Measurements from ENCODE around the gene SELENOI.
"Not testable (repeated sequence)": the region's sequence is repeated elsewhere in the genome, so short reads cannot be mapped to it uniquely, and the experiment has no call there.

Gene SELENOI

DNA sequence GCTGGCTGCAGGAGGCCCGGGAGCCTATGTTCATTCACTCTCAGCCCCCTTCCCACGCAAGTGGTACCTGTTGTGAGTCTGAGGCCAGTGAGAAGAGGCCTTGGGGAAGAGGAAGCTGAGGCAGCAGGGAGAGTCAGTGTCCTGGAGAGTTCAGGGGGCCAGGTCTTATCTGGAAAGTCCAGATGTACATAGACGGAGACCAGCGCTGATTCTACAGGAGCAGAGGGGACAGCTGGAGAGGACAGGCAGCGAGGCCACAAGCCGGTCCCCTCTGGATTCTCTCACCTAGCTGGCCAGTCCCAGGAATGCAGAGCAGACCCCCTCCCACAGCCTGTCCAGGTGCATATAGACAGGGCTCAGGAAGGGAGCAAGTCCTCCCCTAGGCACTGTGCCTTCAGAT lies 29.1 kb upstream of the SELENOI start:
- H3K27me3 Mint-ChIP-seq (ENCODE audit: low read depth): peaks cover 9% of the 10 kb centered on the region
- H3K9me3 Mint-ChIP-seq: no peaks in the 10 kb centered on the region
- H3K4me3 Mint-ChIP-seq: no peak overlapping the region
- H3K27ac Mint-ChIP-seq: no peak overlapping the region
- no peaks in the 10 kb centered on the region for H3K36me3 Mint-ChIP-seq (ENCODE audit: low read depth)
- H3K4me1 Mint-ChIP-seq (ENCODE audit: low read depth): peaks cover 3% of the 10 kb centered on the region

DNA sequence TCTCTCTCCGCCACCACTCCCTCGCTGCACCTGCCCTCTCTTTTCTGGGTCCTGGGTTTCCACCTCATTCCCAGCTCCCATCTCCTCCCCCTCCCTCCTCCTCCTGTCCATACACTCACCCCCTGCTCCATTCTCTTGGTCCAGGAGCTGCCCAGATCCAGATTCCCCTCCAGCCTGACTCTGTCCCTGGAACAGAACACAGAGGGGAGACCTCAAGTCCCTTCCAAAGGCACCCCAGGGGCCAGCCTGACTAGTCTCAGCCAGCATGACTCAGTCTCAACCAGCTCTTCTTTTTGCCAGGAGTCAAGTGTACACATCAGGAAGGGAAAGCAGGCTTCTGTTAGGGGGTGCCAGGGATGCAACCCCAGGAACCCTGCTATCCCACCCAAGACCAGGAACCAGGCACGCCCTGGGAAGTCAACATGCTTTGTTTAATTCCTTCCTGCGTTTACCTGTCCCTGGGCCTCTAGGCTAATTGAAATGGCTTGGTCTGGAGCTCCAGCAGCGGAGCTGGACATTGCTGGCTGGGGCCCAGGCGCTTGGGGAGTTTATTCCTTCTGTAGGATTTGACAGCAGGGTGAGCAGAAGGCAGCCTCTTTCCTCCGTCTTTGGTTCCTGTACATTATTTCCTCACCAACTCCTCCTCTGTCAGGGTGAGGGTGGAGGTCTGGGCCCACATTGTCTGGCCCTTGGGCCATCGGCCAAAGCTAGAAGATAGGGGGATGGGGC lies 28.4 kb upstream of the SELENOI start:
- peaks cover 9% of the 10 kb centered on the region for H3K27me3 Mint-ChIP-seq (ENCODE audit: low read depth)

DNA sequence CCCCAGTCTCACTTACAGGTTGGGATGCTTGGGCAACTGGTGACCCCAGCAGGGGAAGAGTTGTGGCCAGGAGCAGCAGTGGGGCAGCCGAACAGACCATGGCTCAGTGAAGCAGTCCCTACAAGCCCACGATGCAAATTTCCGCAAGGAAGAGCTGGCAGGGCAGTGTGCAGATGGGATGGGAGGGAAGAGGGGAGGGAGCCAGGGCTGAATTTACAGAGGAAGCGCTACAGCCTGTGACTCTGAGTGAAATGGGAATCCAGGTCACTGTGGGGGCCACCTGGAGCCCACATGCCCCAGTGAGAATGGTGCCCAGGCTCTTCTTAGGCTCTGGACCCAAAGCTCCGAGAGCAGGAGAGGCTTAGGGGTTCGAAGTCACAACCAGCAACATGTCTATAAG lies 27.0 kb upstream of the SELENOI start:
- no peak overlapping the region for H3K4me3 Mint-ChIP-seq
- peaks cover 3% of the 10 kb centered on the region for H3K4me1 Mint-ChIP-seq (ENCODE audit: low read depth)
- no peak overlapping the region for H3K27ac Mint-ChIP-seq
- H3K36me3 Mint-ChIP-seq (ENCODE audit: low read depth): no peaks in the 10 kb centered on the region
- H3K27me3 Mint-ChIP-seq (ENCODE audit: low read depth): peaks cover 9% of the 10 kb centered on the region
- H3K9me3 Mint-ChIP-seq: no peaks in the 10 kb centered on the region

More for the DNA sequence above, 28.4 kb upstream of the SELENOI start:
- Mint-ChIP-seq H3K36me3 (ENCODE audit: low read depth) (no peaks in the 10 kb centered on the region), H3K4me1 (ENCODE audit: low read depth) (peaks cover 3% of the 10 kb centered on the region), H3K27ac (no peak overlapping the region), H3K9me3 (no peaks in the 10 kb centered on the region), H3K4me3 (no peak overlapping the region)

DNA sequence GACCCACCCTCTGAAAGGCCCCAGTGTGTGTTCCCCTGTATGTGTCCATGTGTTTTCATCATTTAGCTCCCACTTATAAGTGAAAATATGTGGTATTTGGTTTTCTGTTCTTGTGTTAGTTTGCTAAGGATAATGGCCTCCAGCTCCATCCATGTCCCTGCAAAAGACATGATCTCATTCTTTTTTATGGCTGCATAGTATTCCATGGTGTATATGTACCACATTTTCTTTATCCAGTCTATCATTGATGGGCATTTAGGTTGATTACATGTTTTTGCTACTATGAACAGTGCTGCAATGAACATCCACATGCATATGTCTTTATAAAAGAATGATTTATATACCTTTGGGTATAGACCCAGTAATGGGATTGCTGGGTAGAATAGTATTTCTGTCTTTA lies 21.5 kb upstream of the SELENOI start:
- H3K4me3 Mint-ChIP-seq; H3K4me1 Mint-ChIP-seq (ENCODE audit: low read depth); H3K36me3 Mint-ChIP-seq (ENCODE audit: low read depth); H3K27me3 Mint-ChIP-seq (ENCODE audit: low read depth); H3K27ac Mint-ChIP-seq; H3K9me3 Mint-ChIP-seq: not testable (repeated sequence)

DNA sequence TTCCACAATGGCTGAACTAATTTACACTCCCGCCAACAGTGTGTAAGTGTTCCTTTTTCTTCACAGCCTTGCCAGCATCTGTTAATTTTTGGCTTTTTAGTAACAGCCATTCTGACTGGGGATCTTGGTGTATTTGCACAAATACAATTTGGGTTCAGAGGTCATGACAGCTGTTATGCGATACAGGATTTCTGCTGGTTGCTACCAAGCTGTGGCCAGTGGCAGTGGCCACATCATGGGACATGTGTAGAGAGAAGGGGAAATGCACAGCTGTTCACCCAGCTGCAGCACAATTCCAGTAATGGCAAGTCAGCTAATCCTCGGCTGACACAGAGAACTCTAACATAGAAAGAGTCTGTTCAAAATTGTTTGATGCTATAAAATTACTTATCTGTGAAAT lies 21.0 kb upstream of the SELENOI start:
- Mint-ChIP-seq H3K9me3 (no peaks in the 10 kb centered on the region), H3K27me3 (ENCODE audit: low read depth) (peaks cover 5% of the 10 kb centered on the region), H3K4me1 (ENCODE audit: low read depth) (peaks cover 6% of the 10 kb centered on the region), H3K27ac (no peak overlapping the region), H3K4me3 (no peak overlapping the region), H3K36me3 (ENCODE audit: low read depth) (no peaks in the 10 kb centered on the region)

DNA sequence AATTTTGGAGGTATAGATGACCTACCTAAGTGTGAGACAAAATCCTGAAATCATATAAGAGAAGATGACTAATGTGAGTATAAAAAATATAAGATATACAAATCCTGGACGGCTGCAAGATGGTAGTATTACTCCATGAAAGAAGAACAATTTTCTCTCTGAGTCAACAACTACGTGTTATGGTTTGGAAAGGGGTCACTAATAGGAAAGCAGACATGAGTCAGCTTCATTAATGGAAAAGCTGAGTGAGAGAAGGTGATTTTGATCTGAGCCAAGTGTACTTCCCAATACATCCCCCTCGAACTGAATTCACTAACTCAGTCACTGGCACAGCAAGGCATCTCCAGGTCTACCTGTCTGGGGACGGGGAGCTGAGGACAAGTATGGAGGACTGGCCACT lies 20.1 kb upstream of the SELENOI start:
- H3K27me3 Mint-ChIP-seq (ENCODE audit: low read depth): peaks cover 5% of the 10 kb centered on the region
- no peaks in the 10 kb centered on the region for H3K9me3 Mint-ChIP-seq
- no peak overlapping the region for H3K4me3 Mint-ChIP-seq
- H3K36me3 Mint-ChIP-seq (ENCODE audit: low read depth): no peaks in the 10 kb centered on the region
- H3K27ac Mint-ChIP-seq: no peak overlapping the region
- peaks cover 11% of the 10 kb centered on the region for H3K4me1 Mint-ChIP-seq (ENCODE audit: low read depth)

DNA sequence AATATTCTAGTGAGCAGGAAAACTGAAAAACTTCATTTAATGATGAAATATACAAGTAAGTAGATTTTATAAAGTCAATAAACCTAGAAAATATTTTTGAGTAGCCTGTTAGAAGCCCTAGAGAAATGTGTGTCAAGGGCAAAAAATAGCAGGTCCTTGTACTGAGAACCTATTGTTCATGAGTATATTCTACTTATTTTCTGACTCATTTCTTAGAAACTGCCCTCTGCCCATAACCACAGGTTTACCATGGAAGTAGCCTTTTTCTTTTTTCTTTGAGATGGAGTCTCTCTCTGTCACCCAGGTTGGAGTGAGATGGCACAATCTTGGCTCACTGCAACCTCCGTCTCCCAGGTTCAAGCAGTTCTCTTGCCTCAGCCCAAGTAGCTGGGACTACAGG lies 19.4 kb upstream of the SELENOI start:
- H3K4me1 Mint-ChIP-seq (ENCODE audit: low read depth): peaks cover 11% of the 10 kb centered on the region

DNA sequence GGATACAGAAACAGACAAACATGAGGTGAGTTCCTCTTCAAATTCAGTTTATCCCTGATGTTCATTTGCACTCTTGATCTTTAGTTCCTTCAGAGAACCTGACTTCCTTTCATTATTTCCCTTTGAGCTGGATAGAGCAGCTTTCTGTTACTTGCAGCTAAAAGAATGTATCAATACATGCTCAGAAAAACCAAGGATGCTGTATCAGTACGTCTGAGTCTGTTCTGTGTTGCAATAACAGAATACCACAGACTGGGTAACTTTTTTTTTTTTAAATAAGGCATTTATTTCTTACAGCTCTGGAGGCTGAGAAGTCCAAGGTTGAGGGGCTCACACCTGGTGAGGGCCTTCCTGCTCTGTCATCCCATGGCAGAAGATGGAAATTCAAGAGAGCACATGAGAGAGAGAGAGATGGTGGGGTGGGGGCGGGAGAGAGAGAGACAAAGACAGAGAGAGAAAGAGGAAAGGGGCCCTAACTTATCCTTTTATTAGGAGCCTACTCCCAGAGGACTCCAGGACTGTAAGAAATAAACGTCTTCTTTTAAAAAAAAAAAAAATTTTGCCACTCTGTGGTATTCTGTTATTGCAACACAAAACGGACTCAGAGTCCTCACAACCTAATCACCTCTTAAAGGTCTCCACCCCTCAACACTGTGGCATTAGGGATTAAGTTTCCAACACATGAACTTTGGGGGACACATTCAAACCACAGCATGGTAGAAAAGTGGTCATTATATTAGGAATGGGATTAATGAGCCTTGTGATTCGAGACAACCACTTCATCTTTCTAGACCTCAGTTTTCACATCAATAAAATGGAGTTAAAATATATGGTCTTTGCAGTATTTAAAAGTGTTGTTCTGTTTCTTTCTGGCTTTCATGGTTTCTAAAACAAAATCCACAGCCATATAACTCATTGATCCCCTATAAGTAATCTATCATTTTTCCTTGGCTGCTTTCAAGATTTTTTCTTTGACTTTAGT lies 18.4 kb upstream of the SELENOI start:
- Mint-ChIP-seq H3K36me3 (ENCODE audit: low read depth) (no peaks in the 10 kb centered on the region), H3K9me3 (no peaks in the 10 kb centered on the region), H3K27ac (no peak overlapping the region), H3K4me3 (no peak overlapping the region), H3K4me1 (ENCODE audit: low read depth) (peaks cover 11% of the 10 kb centered on the region), H3K27me3 (ENCODE audit: low read depth) (no peaks in the 10 kb centered on the region)

More for the DNA sequence above, 19.4 kb upstream of the SELENOI start:
- H3K27me3 Mint-ChIP-seq (ENCODE audit: low read depth): no peaks in the 10 kb centered on the region
- H3K9me3 Mint-ChIP-seq: no peaks in the 10 kb centered on the region
- H3K36me3 Mint-ChIP-seq (ENCODE audit: low read depth): no peaks in the 10 kb centered on the region
- no peak overlapping the region for H3K27ac Mint-ChIP-seq
- H3K4me3 Mint-ChIP-seq: no peak overlapping the region

DNA sequence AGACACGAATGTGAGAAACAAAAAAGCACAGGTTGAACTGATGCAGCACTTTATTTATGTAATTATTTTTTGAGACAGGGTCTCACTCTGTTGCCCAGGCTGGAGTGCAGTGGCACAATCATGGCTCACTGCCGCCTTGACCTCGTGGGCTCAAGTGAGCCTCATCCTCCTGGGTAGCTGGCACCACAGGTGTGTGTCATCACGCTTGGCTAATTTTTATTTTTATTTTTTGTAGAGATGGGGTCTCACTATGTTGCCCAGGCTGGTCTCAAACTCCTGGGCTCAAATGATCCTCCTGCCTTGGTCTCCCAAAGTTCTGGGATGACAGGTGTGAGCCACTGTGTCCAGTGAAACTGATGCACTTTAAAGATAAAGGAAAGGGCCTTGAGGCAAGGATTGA lies 16.9 kb upstream of the SELENOI start:
- H3K4me3 Mint-ChIP-seq; H3K36me3 Mint-ChIP-seq (ENCODE audit: low read depth); H3K9me3 Mint-ChIP-seq; H3K27me3 Mint-ChIP-seq (ENCODE audit: low read depth); H3K27ac Mint-ChIP-seq: not testable (repeated sequence)
- H3K4me1 Mint-ChIP-seq (ENCODE audit: low read depth): peaks cover 13% of the 10 kb centered on the region

DNA sequence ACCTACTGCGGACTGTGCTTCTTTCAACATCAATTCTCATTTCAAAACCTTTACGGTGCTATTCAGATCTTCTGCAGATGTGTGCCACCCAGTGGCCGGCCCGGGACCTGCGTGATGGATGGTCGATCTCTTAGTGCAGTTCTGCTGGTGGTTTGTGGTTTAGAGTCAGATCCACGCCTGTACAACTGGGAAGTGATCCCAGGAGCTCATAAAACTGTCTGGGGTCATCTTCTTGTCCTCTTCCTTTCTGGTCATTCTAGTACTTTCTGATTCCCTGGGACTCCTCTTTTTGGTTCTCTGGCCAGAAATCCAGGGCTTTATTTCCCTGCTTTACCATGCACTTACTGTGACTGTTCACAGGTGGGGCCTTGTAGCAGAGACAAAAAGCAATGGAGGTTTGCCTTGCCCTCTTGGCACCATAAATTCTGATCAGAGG lies 15.8 kb upstream of the SELENOI start:
- H3K27me3 Mint-ChIP-seq (ENCODE audit: low read depth): no peaks in the 10 kb centered on the region
- no peaks in the 10 kb centered on the region for H3K9me3 Mint-ChIP-seq
- H3K36me3 Mint-ChIP-seq (ENCODE audit: low read depth): no peaks in the 10 kb centered on the region
- H3K27ac Mint-ChIP-seq: peak overlapping the region; percentile 2
- H3K4me1 Mint-ChIP-seq (ENCODE audit: low read depth): peaks cover 13% of the 10 kb centered on the region
- H3K4me3 Mint-ChIP-seq: no peak overlapping the region

DNA sequence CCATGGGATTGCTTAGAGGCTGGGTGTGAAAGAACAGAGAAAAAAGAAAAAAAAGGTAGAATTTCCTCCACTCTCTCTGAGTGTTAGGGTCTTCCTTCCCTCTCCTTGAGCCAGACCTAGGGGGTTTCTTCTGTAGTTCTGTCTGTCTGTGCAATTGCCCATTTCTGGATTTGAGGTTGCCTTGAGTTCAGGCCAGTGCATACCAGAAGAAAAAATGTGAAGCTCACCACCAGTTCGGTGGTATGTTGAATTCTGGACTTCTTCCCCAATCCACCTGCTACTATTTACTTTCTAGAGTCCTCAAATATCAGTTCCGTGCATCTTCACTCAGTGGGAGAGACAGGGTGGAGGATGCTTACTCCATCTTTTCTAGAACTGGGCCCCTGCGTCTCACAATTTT lies 15.3 kb upstream of the SELENOI start:
- Mint-ChIP-seq H3K9me3 (no peaks in the 10 kb centered on the region), H3K4me1 (ENCODE audit: low read depth) (peaks cover 13% of the 10 kb centered on the region), H3K36me3 (ENCODE audit: low read depth) (no peaks in the 10 kb centered on the region), H3K27ac (no peak overlapping the region), H3K4me3 (no peak overlapping the region), H3K27me3 (ENCODE audit: low read depth) (no peaks in the 10 kb centered on the region)

DNA sequence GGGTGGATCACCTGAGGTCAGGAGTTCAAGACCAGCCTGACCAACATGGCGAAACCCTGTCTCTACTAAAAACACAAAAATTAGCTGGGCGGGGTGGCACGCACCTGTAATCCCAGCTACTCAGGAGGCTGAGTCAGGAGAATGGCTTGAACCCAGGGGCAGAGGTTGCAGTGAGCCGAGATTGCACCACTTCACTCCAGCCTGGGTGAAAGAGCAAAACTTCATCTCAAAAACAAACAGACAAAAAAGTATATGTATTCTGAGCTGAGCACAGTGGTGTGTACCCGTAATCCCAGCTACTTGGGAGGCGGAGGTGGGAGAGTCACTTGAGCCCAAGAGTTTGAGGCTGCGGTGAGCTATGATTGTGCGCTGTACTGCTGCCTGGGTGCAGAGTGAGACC lies 14.6 kb upstream of the SELENOI start:
- not testable (repeated sequence) for H3K27me3 Mint-ChIP-seq (ENCODE audit: low read depth); H3K36me3 Mint-ChIP-seq (ENCODE audit: low read depth); H3K9me3 Mint-ChIP-seq; H3K27ac Mint-ChIP-seq; H3K4me3 Mint-ChIP-seq
- peaks cover 10% of the 10 kb centered on the region for H3K4me1 Mint-ChIP-seq (ENCODE audit: low read depth)

DNA sequence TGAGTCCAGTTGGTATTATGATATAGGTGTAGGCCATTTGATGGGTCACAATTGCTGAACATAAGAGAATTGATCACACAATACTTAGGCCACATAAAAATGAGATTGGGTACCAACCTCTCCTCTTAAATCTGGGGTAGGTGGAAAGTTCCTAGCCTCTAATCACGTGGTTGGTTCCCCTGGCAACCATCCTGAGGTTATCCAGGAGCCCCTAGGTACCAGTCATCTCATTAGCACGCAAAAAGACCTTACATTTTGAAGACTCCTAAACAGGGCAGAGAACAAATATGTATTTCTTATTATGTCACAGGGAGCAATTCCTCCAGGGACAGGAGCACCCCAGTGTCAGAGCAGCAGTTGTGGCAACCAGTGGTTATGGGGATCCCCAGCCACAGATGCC lies 12.7 kb upstream of the SELENOI start:
- Mint-ChIP-seq H3K36me3 (ENCODE audit: low read depth) (no peaks in the 10 kb centered on the region), H3K4me3 (no peak overlapping the region), H3K4me1 (ENCODE audit: low read depth) (peaks cover 10% of the 10 kb centered on the region), H3K9me3 (no peaks in the 10 kb centered on the region), H3K27me3 (ENCODE audit: low read depth) (no peaks in the 10 kb centered on the region), H3K27ac (no peak overlapping the region)

DNA sequence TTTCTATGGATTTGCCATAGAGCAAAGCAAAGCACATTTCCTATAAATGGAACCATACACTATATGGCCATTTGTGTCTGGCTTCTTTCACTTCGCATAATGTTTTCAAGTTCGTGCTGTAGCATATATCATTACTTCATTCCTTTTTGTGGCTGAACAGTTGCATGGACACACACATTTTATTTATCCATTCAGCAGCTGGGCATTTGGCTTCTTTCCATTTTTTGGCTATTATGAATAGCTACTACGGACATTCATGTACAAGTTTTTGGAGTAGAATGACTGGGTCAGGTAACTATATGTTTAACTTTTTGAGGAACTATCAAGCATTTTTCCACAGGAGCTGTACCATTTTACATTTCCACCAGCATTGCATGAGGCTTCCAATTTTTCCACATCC lies 10.7 kb upstream of the SELENOI start:
- H3K9me3 Mint-ChIP-seq: no peaks in the 10 kb centered on the region
- H3K4me1 Mint-ChIP-seq (ENCODE audit: low read depth): peaks cover 4% of the 10 kb centered on the region
- no peaks in the 10 kb centered on the region for H3K36me3 Mint-ChIP-seq (ENCODE audit: low read depth)
- H3K27ac Mint-ChIP-seq: no peak overlapping the region
- H3K4me3 Mint-ChIP-seq: no peak overlapping the region
- no peaks in the 10 kb centered on the region for H3K27me3 Mint-ChIP-seq (ENCODE audit: low read depth)

DNA sequence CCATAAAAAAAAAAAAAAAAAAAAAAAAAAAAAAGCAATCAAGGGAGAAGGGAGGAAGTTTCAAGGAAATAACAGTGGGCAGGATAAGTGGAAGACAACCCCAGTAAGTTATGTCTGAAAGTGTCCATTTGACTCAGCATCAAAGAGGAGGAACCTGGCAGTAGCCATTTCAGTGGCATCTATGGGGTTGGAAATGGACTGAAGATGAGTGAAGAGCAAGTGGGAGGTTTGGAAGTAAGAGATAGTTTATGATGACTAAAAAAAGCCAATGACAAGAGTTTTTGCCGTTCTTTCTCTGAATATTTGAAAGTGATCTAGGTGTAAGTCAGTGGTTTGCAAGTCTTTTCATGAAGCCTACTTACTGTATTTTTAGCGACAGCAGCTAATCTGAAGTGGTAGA lies 9.2 kb upstream of the SELENOI start:
- H3K4me1 Mint-ChIP-seq (ENCODE audit: low read depth): peaks cover 2% of the 10 kb centered on the region
- no peak overlapping the region for H3K27ac Mint-ChIP-seq
- no peaks in the 10 kb centered on the region for H3K27me3 Mint-ChIP-seq (ENCODE audit: low read depth)
- H3K9me3 Mint-ChIP-seq: no peaks in the 10 kb centered on the region
- H3K4me3 Mint-ChIP-seq: no peak overlapping the region
- no peaks in the 10 kb centered on the region for H3K36me3 Mint-ChIP-seq (ENCODE audit: low read depth)
